ENCODE measurements around the gene EHD1.

GRCh38 chr11:64875369-64876228, 2.8 kb downstream of the EHD1 start:
- TF ChIP-seq TARDBP (IDR thresholded peaks at IDR 0.05), result no peak
- no peak for TF ChIP-seq NFRKB (IDR thresholded peaks at IDR 0.05)
- TF ChIP-seq SUZ12 (IDR thresholded peaks at IDR 0.05), result no peak
- no peak for TF ChIP-seq CTBP1 (IDR thresholded peaks at IDR 0.05; ENCODE audit: borderline replicate concordance)
- TF ChIP-seq PKNOX1 (IDR thresholded peaks at IDR 0.05), result no peak
- TF ChIP-seq BHLHE40 (IDR thresholded peaks at IDR 0.05; ENCODE audit: borderline replicate concordance), result no peak
- no peak for TF ChIP-seq FOXM1 (IDR thresholded peaks at IDR 0.05; ENCODE audit: borderline replicate concordance)
- no peak for TF ChIP-seq HDGF (IDR thresholded peaks at IDR 0.05; ENCODE audit: borderline replicate concordance)
- no peak for TF ChIP-seq ZNF384 (IDR thresholded peaks at IDR 0.05)
- TF ChIP-seq FOXA1 (IDR thresholded peaks at IDR 0.05), result no peak
- TF ChIP-seq L3MBTL2 (conservative IDR thresholded peaks at IDR 0.05), result no peak
- no peak for TF ChIP-seq LEF1 (IDR thresholded peaks at IDR 0.05; ENCODE audit: borderline replicate concordance)
- TF ChIP-seq FOXK2 (IDR thresholded peaks at IDR 0.05), result no peak

All from HEK293T (cell line).